HepG2 (cell line): Measurements from ENCODE around the gene PIK3CB. TPM values are rescaled to one million over a fixed set of nuclear protein-coding genes. Genes with fewer than 3 reads are reported as not detected.

Experiments used
- ATAC-seq: fragments of 200-7000 bp; cut with Tn5 transposase; 3 replicates; pipeline ENCODE4 v1.9.1; 2020; ENCODE audit warnings: mild to moderate bottlenecking, moderate library complexity
- BruUV-seq: library from RNA; stranded (reverse); fragments of 400-500 nt; replicated peaks from 2 replicates; lab custom pipeline; 2021; lab: Mats Ljungman, UMichigan
- CTCF ChIA-PET: fragments of 300-600 bp; formaldehyde crosslinking; extraction: SDS; loops from one replicate; lab custom pipeline; 2021; ENCODE audit warnings: low total read pairs, inconsistent platforms, low intra/inter-chr PET ratio; lab: Yijun Ruan, JAX
- POLR2A ChIA-PET: fragments of 350-600 bp; sonication (Branson Sonifier 250); formaldehyde crosslinking; loops from one replicate; lab custom pipeline; 2020; ENCODE audit warnings: antibody characterized with exemption, inconsistent platforms; lab: Yijun Ruan, JAX
- DNase-seq: peaks from one replicate; pipeline ENCODE4 v3.0.0-alpha.2; 2015; ENCODE audit warnings: low spot score
- FAIRE-seq: peaks from 3 replicates; lab custom pipeline; 2011; peaks lifted over from hg19 to GRCh38; lab: Jason Lieb, UNC
- H2AFZ ChIP-seq: one replicate; pipeline ENCODE4 v1.6.1; 2011; ENCODE audit warnings: low read length, inconsistent platforms
- H3K27ac ChIP-seq: fragments of 300-600 bp; 3 replicates; pipeline ENCODE4 v1.8.0; 2011; ENCODE audit warnings: mixed run types, mild to moderate bottlenecking, mixed read lengths, low read length, inconsistent platforms; ENCODE audit not compliant: insufficient read depth; ENCODE audit errors: extremely low read length
- H3K27me3 ChIP-seq, 2 experiments: fragments of 200-600 bp in 1 of 2; 2 replicates in 1 of 2; 3 replicates in 1 of 2; pipeline versions ENCODE4 v1.6.0 to v1.8.0; 2011; ENCODE audit warnings: low read length in 2 of 2, mild to moderate bottlenecking in 2 of 2, moderate library complexity in 2 of 2, inconsistent platforms in 1 of 2; ENCODE audit not compliant: insufficient read depth in 2 of 2, control insufficient read depth in 1 of 2
- H3K36me3 ChIP-seq, 2 experiments: fragments of 200-600 bp in 1 of 2; replicated peaks in 1 of 2; 2 replicates in 1 of 2; 3 replicates in 1 of 2; pipeline versions ENCODE4 v1.5.1 to v1.8.0; 2011; ENCODE audit warnings: low read length in 2 of 2, inconsistent platforms in 1 of 2; ENCODE audit not compliant: insufficient read depth in 2 of 2, control insufficient read depth in 1 of 2
- H3K4me1 ChIP-seq: 2 replicates; pipeline ENCODE4 v1.5.1; 2012; ENCODE audit warnings: low read length, inconsistent platforms; ENCODE audit not compliant: insufficient read depth
- H3K4me2 ChIP-seq: 2 replicates; pipeline ENCODE4 v1.6.0; 2011; ENCODE audit warnings: low read depth, low read length, inconsistent platforms
- H3K4me3 ChIP-seq, 3 experiments: fragments of 200-600 bp in 1 of 3; sonication (generic), shearing (Covaris generic) in 1 of 3; replicated peaks in 1 of 3; 2 replicates each; pipeline ENCODE4 v1.5.1; 2011 to 2016; ENCODE audit warnings: low read length in 3 of 3, inconsistent platforms in 2 of 3, low read depth in 2 of 3, mild to moderate bottlenecking in 2 of 3, control low read depth in 1 of 3, mixed read lengths in 1 of 3; ENCODE audit not compliant: insufficient read depth in 1 of 3
- H3K79me2 ChIP-seq: one replicate; pipeline ENCODE4 v1.6.1; 2011; ENCODE audit warnings: low read length, inconsistent platforms; ENCODE audit not compliant: insufficient read depth
- H3K9ac ChIP-seq: 2 replicates; pipeline ENCODE4 v1.6.0; 2011; ENCODE audit warnings: mild to moderate bottlenecking, low read depth, low read length, inconsistent platforms; ENCODE audit not compliant: insufficient read depth
- H3K9me3 ChIP-seq: 2 replicates; pipeline ENCODE4 v1.5.1; 2012; ENCODE audit warnings: mild to moderate bottlenecking, low read length
- H4K20me1 ChIP-seq: 2 replicates; pipeline ENCODE4 v1.6.0; 2011; ENCODE audit warnings: inconsistent platforms, mild to moderate bottlenecking, low read length, moderate library complexity; ENCODE audit not compliant: insufficient read depth
- GPN1 ChIP-seq: sonication (generic); formaldehyde crosslinking; IDR thresholded peaks from 2 replicates; pipeline ENCODE4 v1.5.1; 2020; ENCODE audit warnings: missing genetic modification reagents, borderline replicate concordance
- XBP1 ChIP-seq: sonication (generic); formaldehyde crosslinking; IDR thresholded peaks from 2 replicates; pipeline ENCODE4 v1.5.0; 2020; ENCODE audit warnings: missing genetic modification reagents
- ZHX1 ChIP-seq: sonication (generic); formaldehyde crosslinking; IDR thresholded peaks from 2 replicates; pipeline ENCODE4 v1.8.1; 2022; ENCODE audit warnings: low read depth, mild to moderate bottlenecking, missing genetic modification reagents
- ZNF292 ChIP-seq: sonication (generic); formaldehyde crosslinking; IDR thresholded peaks from 2 replicates; pipeline ENCODE4 v1.8.1; 2022; ENCODE audit warnings: mild to moderate bottlenecking, low read depth, missing genetic modification reagents, borderline replicate concordance
- ZNF609 ChIP-seq: sonication (generic); formaldehyde crosslinking; IDR thresholded peaks from 2 replicates; pipeline ENCODE4 v1.4.0; 2020; ENCODE audit warnings: mild to moderate bottlenecking, missing genetic modification reagents, borderline replicate concordance
- ZNF703 ChIP-seq: sonication (generic); formaldehyde crosslinking; IDR thresholded peaks from 2 replicates; pipeline ENCODE4 v1.5.1; 2020; ENCODE audit warnings: missing genetic modification reagents, mild to moderate bottlenecking, moderate library complexity, borderline replicate concordance
- WGBS: methylation state at CpG from one replicate; pipeline ENCODE4 v1.1.6; 2017; ENCODE audit warnings: low lambda C conversion rate; 5-methylcytosine and 5-hydroxymethylcytosine counted together
- in situ Hi-C: cut with HindIII; loops from 2 replicates; pipeline ENCODE4 v1.10.0; 2017; ENCODE audit warnings: low pct_unique_long_range_greater_than_20kb; ENCODE audit not compliant: extremely low pct_ligation_motif_present
- intact Hi-C: fragments of 100-400 bp; cut with micrococcal nuclease; formaldehyde crosslinking; loops from one replicate; pipeline ENCODE4 v1.10.0; 2022; ENCODE audit not compliant: unreplicated experiment
- polyA plus RNA-seq, 8 experiments: library from polyadenylated mRNA; depleted of rRNA in 3 of 8; stranded (reverse) in 7 of 8; unstranded in 1 of 8; fragments of >200 nt; fragmentation: Illumina TruSeq in 4 of 8; extraction: Trizol in 4 of 8; gene quantifications; 2 replicates each; pipeline versions ENCODE4 v1.2.1 to v1.2.3, GENCODE V29; 2011 to 2016; ENCODE audit warnings: low read depth in 4 of 8, missing spikeins in 1 of 8, mixed read lengths in 1 of 8; ENCODE audit not compliant: insufficient read depth in 1 of 8
- total RNA-seq, 5 experiments: library from RNA; depleted of rRNA; stranded (reverse); fragments of >200 nt; fragmentation: Illumina TruSeq; extraction: Trizol; gene quantifications; 2 replicates each; pipeline ENCODE4 v1.2.3, GENCODE V29; 2016; ENCODE audit warnings: low read depth in 1 of 5
- TF ChIP-seq, protein P1 (sequence below): sonication (generic); IDR thresholded peaks from 2 replicates; pipeline ENCODE4 v1.6.1; 2016; ENCODE audit warnings: low read depth, borderline replicate concordance
- TF ChIP-seq, protein P2 (sequence below): sonication (generic); formaldehyde crosslinking; IDR thresholded peaks from 2 replicates; pipeline ENCODE4 v1.4.0; 2020; ENCODE audit warnings: mild to moderate bottlenecking, missing genetic modification reagents
- TF ChIP-seq, protein P3 (sequence below): sonication (generic); formaldehyde crosslinking; IDR thresholded peaks from 2 replicates; pipeline ENCODE4 v1.5.0; 2020; ENCODE audit warnings: missing genetic modification reagents
- TF ChIP-seq, protein P4 (sequence below): sonication (generic); formaldehyde crosslinking; IDR thresholded peaks from 2 replicates; pipeline ENCODE4 v1.4.0; 2020; ENCODE audit warnings: mild to moderate bottlenecking, missing genetic modification reagents

PIK3CB gene
- total and polyA plus RNA-seq, 2 of the 13 experiments (the other 11 are each of a cell fraction or from before 2014, with no cell fraction given), result 6.6 to 18.7 TPM

- ATAC-seq, result peak; percentile 42
- no peak for DNase-seq
- intact Hi-C loops, result no loop called here
- Histone ChIP-seq H3K4me2 (no peak overlapping the region), H3K4me3 (no peak overlapping the region), H3K27me3 (no peaks in the 10 kb centered on the region; a peak in 1 of 5 replicates), H3K79me2 (peaks cover 77% of the 10 kb centered on the region), H3K9ac (no peak overlapping the region), H4K20me1 (peaks cover 9% of the 10 kb centered on the region; the same call in 1 of the 2 replicates), H3K4me1 (peaks cover 29% of the 10 kb centered on the region), H3K9me3 (no peaks in the 10 kb centered on the region), H3K36me3 (peaks cover 0 to 5% of the 10 kb centered on the region in 2 experiments; a peak in 1 of 5 replicates), H2AFZ (no peak overlapping the region), H3K27ac (peak overlapping the region; percentile 44)
- POLR2A ChIA-PET, result interaction anchor here (0.5 to 1.5 kb wide), 4 partner anchors 18 to 98 kb away, joined by 3 to 4 read pairs (median 4); no protein-coding TSS in a partner anchor
- 95% methylated on average over 3 of the region's 3 CpGs for WGBS
- CTCF ChIA-PET, result no interaction called here
- in situ Hi-C loops, result no loop called here
- FAIRE-seq, result no peak
- no TSS peak for BruUV-seq
- TF ChIP-seq, protein P1, sequence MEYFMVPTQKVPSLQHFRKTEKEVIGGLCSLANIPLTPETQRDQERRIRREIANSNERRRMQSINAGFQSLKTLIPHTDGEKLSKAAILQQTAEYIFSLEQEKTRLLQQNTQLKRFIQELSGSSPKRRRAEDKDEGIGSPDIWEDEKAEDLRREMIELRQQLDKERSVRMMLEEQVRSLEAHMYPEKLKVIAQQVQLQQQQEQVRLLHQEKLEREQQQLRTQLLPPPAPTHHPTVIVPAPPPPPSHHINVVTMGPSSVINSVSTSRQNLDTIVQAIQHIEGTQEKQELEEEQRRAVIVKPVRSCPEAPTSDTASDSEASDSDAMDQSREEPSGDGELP, result no peak
- TF ChIP-seq, protein P2, sequence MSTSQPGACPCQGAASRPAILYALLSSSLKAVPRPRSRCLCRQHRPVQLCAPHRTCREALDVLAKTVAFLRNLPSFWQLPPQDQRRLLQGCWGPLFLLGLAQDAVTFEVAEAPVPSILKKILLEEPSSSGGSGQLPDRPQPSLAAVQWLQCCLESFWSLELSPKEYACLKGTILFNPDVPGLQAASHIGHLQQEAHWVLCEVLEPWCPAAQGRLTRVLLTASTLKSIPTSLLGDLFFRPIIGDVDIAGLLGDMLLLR (CRISPR knock-in tag), result no peak
- no peak for TF ChIP-seq ZNF292 (CRISPR knock-in tag)
- TF ChIP-seq ZNF609, result no peak
- TF ChIP-seq XBP1 (CRISPR knock-in tag), result no peak
- TF ChIP-seq, protein P3, sequence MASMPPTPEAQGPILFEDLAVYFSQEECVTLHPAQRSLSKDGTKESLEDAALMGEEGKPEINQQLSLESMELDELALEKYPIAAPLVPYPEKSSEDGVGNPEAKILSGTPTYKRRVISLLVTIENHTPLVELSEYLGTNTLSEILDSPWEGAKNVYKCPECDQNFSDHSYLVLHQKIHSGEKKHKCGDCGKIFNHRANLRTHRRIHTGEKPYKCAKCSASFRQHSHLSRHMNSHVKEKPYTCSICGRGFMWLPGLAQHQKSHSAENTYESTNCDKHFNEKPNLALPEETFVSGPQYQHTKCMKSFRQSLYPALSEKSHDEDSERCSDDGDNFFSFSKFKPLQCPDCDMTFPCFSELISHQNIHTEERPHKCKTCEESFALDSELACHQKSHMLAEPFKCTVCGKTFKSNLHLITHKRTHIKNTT, result no peak
- TF ChIP-seq ZNF703 (CRISPR knock-in tag), result no peak
- TF ChIP-seq, protein P4, sequence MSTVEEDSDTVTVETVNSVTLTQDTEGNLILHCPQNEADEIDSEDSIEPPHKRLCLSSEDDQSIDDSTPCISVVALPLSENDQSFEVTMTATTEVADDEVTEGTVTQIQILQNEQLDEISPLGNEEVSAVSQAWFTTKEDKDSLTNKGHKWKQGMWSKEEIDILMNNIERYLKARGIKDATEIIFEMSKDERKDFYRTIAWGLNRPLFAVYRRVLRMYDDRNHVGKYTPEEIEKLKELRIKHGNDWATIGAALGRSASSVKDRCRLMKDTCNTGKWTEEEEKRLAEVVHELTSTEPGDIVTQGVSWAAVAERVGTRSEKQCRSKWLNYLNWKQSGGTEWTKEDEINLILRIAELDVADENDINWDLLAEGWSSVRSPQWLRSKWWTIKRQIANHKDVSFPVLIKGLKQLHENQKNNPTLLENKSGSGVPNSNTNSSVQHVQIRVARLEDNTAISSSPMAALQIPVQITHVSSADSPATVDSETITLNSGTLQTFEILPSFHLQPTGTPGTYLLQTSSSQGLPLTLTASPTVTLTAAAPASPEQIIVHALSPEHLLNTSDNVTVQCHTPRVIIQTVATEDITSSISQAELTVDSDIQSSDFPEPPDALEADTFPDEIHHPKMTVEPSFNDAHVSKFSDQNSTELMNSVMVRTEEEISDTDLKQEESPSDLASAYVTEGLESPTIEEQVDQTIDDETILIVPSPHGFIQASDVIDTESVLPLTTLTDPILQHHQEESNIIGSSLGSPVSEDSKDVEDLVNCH (CRISPR knock-in tag), result no peak
- TF ChIP-seq ZHX1 (CRISPR knock-in tag), result no peak
- TF ChIP-seq GPN1 (CRISPR knock-in tag), result no peak
Observed at GRCh38 chr3:138817695-138818094, 17.0 kb downstream of the PIK3CB start.
